GM18861 (cell line): ENCODE data around the gene B3GAT1.

Experiments
- ATAC-seq: cut with Tn5 transposase; IDR thresholded peaks from one replicate; pipeline ENCODE4 v1.9.1; 2021; ENCODE audit not compliant: unreplicated experiment

Gene B3GAT1

GRCh38 chr11:134374891-134375550 is 37.0 kb downstream of the B3GAT1 start:
- ATAC-seq: no peak

- ATAC-seq: no peak
Measured at GRCh38 chr11:134374171-134374570, 37.9 kb downstream of the B3GAT1 start.

- ATAC-seq: no peak
Measured at GRCh38 chr11:134373591-134374052, 38.4 kb downstream of the B3GAT1 start.

- ATAC-seq: no peak
Measured at GRCh38 chr11:134372961-134373360, 39.1 kb downstream of the B3GAT1 start.

GRCh38 chr11:134372536-134372935 is 39.5 kb downstream of the B3GAT1 start:
- ATAC-seq: no peak

GRCh38 chr11:134371436-134372185 is 40.4 kb downstream of the B3GAT1 start:
- ATAC-seq: no peak

- ATAC-seq: no peak
Measured at GRCh38 chr11:134370526-134371435, 41.3 kb downstream of the B3GAT1 start.

- ATAC-seq: no peak
Measured at GRCh38 chr11:134369656-134370525, 42.2 kb downstream of the B3GAT1 start.

- ATAC-seq: no peak
Measured at GRCh38 chr11:134367781-134368180, 44.3 kb downstream of the B3GAT1 start.

- no peak for ATAC-seq
Measured at GRCh38 chr11:134366254-134366653, 45.8 kb downstream of the B3GAT1 start.

GRCh38 chr11:134365011-134365925 is 46.8 kb downstream of the B3GAT1 start:
- no peak for ATAC-seq

- no peak for ATAC-seq
Measured at GRCh38 chr11:134364261-134364660, 47.8 kb downstream of the B3GAT1 start.

GRCh38 chr11:134363592-134363991 is 48.5 kb downstream of the B3GAT1 start:
- ATAC-seq: no peak

- no peak for ATAC-seq
Measured at GRCh38 chr11:134363161-134363560, 48.9 kb downstream of the B3GAT1 start.

- ATAC-seq: no peak
Measured at GRCh38 chr11:134362192-134362901, 49.7 kb downstream of the B3GAT1 start.

GRCh38 chr11:134361661-134362060 is 50.4 kb downstream of the B3GAT1 start:
- ATAC-seq: no peak

- ATAC-seq: peak; percentile 82
Measured at GRCh38 chr11:134360050-134360835, 51.8 kb downstream of the B3GAT1 start.

- ATAC-seq: no peak
Measured at GRCh38 chr11:134359646-134360045, 52.4 kb downstream of the B3GAT1 start.
